HepG2 (cell line): Measurements from ENCODE around the gene GNAS-AS1. TPM values are rescaled to one million over a fixed set of nuclear protein-coding genes. Genes with fewer than 3 reads are reported as not detected.

Experiments
- AFF4 ChIP-seq: sonication (generic); formaldehyde crosslinking; IDR thresholded peaks from 2 replicates; pipeline ENCODE4 v1.4.0; 2020; ENCODE audit warnings: missing genetic modification reagents
- AHR ChIP-seq: IDR thresholded peaks from 2 replicates; pipeline ENCODE4 v1.6.1; 2018; ENCODE audit warnings: missing genetic modification reagents, missing compliant biosample characterization
- ATF2 ChIP-seq: sonication (generic); formaldehyde crosslinking; IDR thresholded peaks from 2 replicates; pipeline ENCODE4 v1.4.0; 2020; ENCODE audit warnings: missing genetic modification reagents
- CHD4 ChIP-seq: fragments of 200-600 bp; sonication (generic); IDR thresholded peaks from 2 replicates; pipeline ENCODE4 v1.7.0; 2017; ENCODE audit warnings: mild to moderate bottlenecking, low read length, borderline replicate concordance
- ELF1 ChIP-seq: sonication (generic); formaldehyde crosslinking; IDR thresholded peaks from 2 replicates; pipeline ENCODE4 v1.4.0; 2020; ENCODE audit warnings: missing genetic modification reagents
- ETV6 ChIP-seq: sonication (generic); formaldehyde crosslinking; conservative IDR thresholded peaks from 2 replicates; pipeline ENCODE4 v1.4.0; 2020; ENCODE audit warnings: missing genetic modification reagents
- GATAD1 ChIP-seq: IDR thresholded peaks from 2 replicates; pipeline ENCODE4 v1.6.1; 2016; ENCODE audit warnings: missing genetic modification reagents, missing compliant biosample characterization
- IKZF1 ChIP-seq: fragments of 450-650 bp; IDR thresholded peaks from 2 replicates; pipeline ENCODE4 v1.7.1; 2016
- MAF1 ChIP-seq: sonication (generic); formaldehyde crosslinking; IDR thresholded peaks from 2 replicates; pipeline ENCODE4 v1.5.0; 2020; ENCODE audit warnings: missing genetic modification reagents, borderline replicate concordance
- PAX8 ChIP-seq: sonication (generic); formaldehyde crosslinking; IDR thresholded peaks from 2 replicates; pipeline ENCODE4 v1.8.0; 2022; ENCODE audit warnings: mild to moderate bottlenecking, missing genetic modification reagents, borderline replicate concordance
- PBX3 ChIP-seq: sonication (generic); formaldehyde crosslinking; IDR thresholded peaks from 2 replicates; pipeline ENCODE4 v1.8.1; 2023; ENCODE audit warnings: missing genetic modification reagents, inconsistent platforms, borderline replicate concordance
- RBM39 ChIP-seq: fragments of 200-400 bp; formaldehyde crosslinking; IDR thresholded peaks from one replicate; pipeline ENCODE4 v1.6.1; 2018; ENCODE audit warnings: antibody characterized with exemption, mild to moderate bottlenecking, low read depth, low read length; ENCODE audit not compliant: poor library complexity, severe bottlenecking
- TBL1XR1 ChIP-seq: fragments of 150-350 bp; IDR thresholded peaks from 2 replicates; pipeline ENCODE4 v1.6.1; 2014; ENCODE audit warnings: borderline replicate concordance, low read length; ENCODE audit not compliant: partially characterized antibody
- TMF1 ChIP-seq: sonication (generic); formaldehyde crosslinking; IDR thresholded peaks from 2 replicates; pipeline ENCODE4 v1.8.1; 2022; ENCODE audit warnings: low read depth, missing genetic modification reagents
- ZNF225 ChIP-seq: sonication (generic); formaldehyde crosslinking; IDR thresholded peaks from 2 replicates; pipeline ENCODE4 v1.4.0; 2020; ENCODE audit warnings: mild to moderate bottlenecking, missing genetic modification reagents
- ZNF44 ChIP-seq: sonication (generic); formaldehyde crosslinking; IDR thresholded peaks from 2 replicates; pipeline ENCODE4 v1.5.1; 2020; ENCODE audit warnings: mild to moderate bottlenecking, missing genetic modification reagents
- ZNF546 ChIP-seq: sonication (generic); formaldehyde crosslinking; conservative IDR thresholded peaks from 2 replicates; pipeline ENCODE4 v1.8.1; 2023; ENCODE audit warnings: mild to moderate bottlenecking, missing genetic modification reagents
- ZNF574 ChIP-seq: sonication (generic); formaldehyde crosslinking; IDR thresholded peaks from 2 replicates; pipeline ENCODE4 v1.4.0; 2020; ENCODE audit warnings: missing genetic modification reagents
- ZNF713 ChIP-seq: sonication (generic); formaldehyde crosslinking; IDR thresholded peaks from 2 replicates; pipeline ENCODE4 v1.4.0; 2020; ENCODE audit warnings: mild to moderate bottlenecking, missing genetic modification reagents
- ZNF775 ChIP-seq: sonication (generic); formaldehyde crosslinking; IDR thresholded peaks from 2 replicates; pipeline ENCODE4 v1.4.0; 2020; ENCODE audit warnings: missing genetic modification reagents, mild to moderate bottlenecking, moderate library complexity, borderline replicate concordance
- polyA plus RNA-seq, 8 experiments: library from polyadenylated mRNA; depleted of rRNA in 3 of 8; stranded (reverse) in 7 of 8; unstranded in 1 of 8; fragments of >200 nt; fragmentation: Illumina TruSeq in 4 of 8; extraction: Trizol in 4 of 8; gene quantifications; 2 replicates each; pipeline versions ENCODE4 v1.2.1 to v1.2.3, GENCODE V29; 2011 to 2016; ENCODE audit warnings: low read depth in 4 of 8, missing spikeins in 1 of 8, mixed read lengths in 1 of 8; ENCODE audit not compliant: insufficient read depth in 1 of 8
- total RNA-seq, 5 experiments: library from RNA; depleted of rRNA; stranded (reverse); fragments of >200 nt; fragmentation: Illumina TruSeq; extraction: Trizol; gene quantifications; 2 replicates each; pipeline ENCODE4 v1.2.3, GENCODE V29; 2016; ENCODE audit warnings: low read depth in 1 of 5
- TF ChIP-seq, protein P1 (sequence below): IDR thresholded peaks from 2 replicates; pipeline ENCODE4 v1.6.1; 2012; ENCODE audit warnings: inconsistent platforms

The GNAS-AS1 gene
- total and polyA plus RNA-seq, 2 of the 13 experiments (the other 11 are each of a cell fraction or from before 2014, with no cell fraction given), result not detected

DNA sequence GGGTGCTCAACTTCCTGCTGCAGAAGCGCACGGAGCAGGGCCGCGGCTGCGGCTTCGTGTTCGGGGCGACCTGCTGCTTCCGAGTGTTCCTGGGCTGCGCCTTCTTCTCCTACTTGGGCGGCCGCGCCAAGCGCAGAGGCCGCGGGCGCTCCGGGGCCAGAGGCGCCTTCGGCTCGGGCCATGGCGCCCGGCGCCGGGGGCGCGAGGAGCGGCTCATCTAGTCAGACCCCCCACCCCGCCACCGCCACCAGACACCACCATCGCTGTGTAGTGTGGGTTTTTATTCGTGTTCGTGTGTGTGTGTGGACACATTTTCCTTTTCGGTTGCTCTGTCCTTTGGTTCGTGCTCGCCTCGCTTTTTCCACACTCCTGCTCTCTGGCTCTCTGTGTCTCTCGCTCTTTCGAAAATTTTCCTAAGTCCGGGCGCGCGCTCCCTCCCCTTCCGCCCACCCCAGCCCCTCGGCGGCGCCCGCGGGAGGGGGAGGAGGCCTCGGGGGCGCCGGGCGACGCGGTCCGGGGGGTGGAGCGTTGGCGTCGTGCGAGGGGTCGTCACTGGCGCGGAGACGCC, 39.9 kb upstream of the GNAS-AS1 start (continued):
- peak; percentile 62; the same call in 1 of the 2 replicates for TF ChIP-seq PBX3 (CRISPR knock-in tag)
- TF ChIP-seq IKZF1, result no peak
- TF ChIP-seq TMF1 (CRISPR knock-in tag), result peak; percentile 88
- 0 out of 2 replicates have a peak, but pooled peaks have one; percentile 44 for TF ChIP-seq ETV6 (CRISPR knock-in tag)
- TF ChIP-seq CHD4, result no peak
- no peak for TF ChIP-seq AHR (CRISPR knock-in tag)
- no peak for TF ChIP-seq PAX8 (CRISPR knock-in tag)
- TF ChIP-seq ZNF574 (CRISPR knock-in tag), result peak; percentile 59
- no peak for TF ChIP-seq ELF1 (CRISPR knock-in tag)
- TF ChIP-seq AFF4, result no peak
- no peak for TF ChIP-seq ZNF44 (CRISPR knock-in tag)
- peak; percentile 35 for TF ChIP-seq GATAD1 (CRISPR knock-in tag)
- TF ChIP-seq TBL1XR1, result no peak
- peak; percentile 20 for TF ChIP-seq RBM39
- TF ChIP-seq, protein P1, sequence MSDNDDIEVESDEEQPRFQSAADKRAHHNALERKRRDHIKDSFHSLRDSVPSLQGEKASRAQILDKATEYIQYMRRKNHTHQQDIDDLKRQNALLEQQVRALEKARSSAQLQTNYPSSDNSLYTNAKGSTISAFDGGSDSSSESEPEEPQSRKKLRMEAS, result peak; percentile 73; the same call in 1 of the 2 replicates
- TF ChIP-seq MAF1 (CRISPR knock-in tag), result no peak
- no peak; the same call in 1 of the 2 replicates for TF ChIP-seq ZNF225 (CRISPR knock-in tag)
- TF ChIP-seq ATF2 (CRISPR knock-in tag), result peak; percentile 35; the same call in 1 of the 2 replicates
- TF ChIP-seq ZNF775 (CRISPR knock-in tag), result no peak
- peak; percentile 79; the same call in 1 of the 2 replicates for TF ChIP-seq ZNF713 (CRISPR knock-in tag)
- no peak; the same call in 1 of the 2 replicates for TF ChIP-seq ZNF546 (CRISPR knock-in tag)
